Hepatocyte (in vitro differentiated cells): ENCODE data around the gene HCN2.

Experiments used
- EZH2 ChIP-seq: fragments of 200-600 bp; sonication (generic); IDR thresholded peaks from 2 replicates; pipeline ENCODE4 v1.6.1; 2016; ENCODE audit warnings: antibody characterized with exemption, mild to moderate bottlenecking, borderline replicate concordance
- EZH2phosphoT487 ChIP-seq: fragments of 200-600 bp; sonication (generic); IDR thresholded peaks from one replicate; pipeline ENCODE4 v1.6.1; 2018; ENCODE audit warnings: antibody characterized with exemption, mild to moderate bottlenecking, low read depth, moderate library complexity; ENCODE audit not compliant: unreplicated experiment, severe bottlenecking
- TF ChIP-seq, protein P1 (sequence below): fragments of 200-600 bp; sonication (generic); IDR thresholded peaks from 2 replicates; pipeline ENCODE4 v1.5.1; 2016; ENCODE audit warnings: antibody characterized with exemption, mild to moderate bottlenecking; ENCODE audit not compliant: poor library complexity

DNA sequence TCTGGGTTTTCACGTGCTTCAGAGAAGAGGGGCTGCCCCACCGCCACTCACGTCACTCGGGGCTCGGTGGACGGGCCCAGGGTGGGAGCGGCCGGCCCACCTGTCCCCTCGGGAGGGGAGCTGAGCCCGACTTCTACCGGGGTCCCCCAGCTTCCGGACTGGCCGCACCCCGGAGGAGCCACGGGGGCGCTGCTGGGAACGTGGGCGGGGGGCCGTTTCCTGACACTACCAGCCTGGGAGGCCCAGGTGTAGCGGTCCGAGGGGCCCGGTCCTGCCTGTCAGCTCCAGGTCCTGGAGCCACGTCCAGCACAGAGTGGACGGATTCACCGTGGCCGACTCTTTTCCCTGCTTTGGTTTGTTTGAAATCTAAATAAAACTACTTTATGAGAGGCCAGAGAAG, 48.0 kb upstream of the HCN2 start:
- TF ChIP-seq EZH2 = no peak
- TF ChIP-seq, protein P1, sequence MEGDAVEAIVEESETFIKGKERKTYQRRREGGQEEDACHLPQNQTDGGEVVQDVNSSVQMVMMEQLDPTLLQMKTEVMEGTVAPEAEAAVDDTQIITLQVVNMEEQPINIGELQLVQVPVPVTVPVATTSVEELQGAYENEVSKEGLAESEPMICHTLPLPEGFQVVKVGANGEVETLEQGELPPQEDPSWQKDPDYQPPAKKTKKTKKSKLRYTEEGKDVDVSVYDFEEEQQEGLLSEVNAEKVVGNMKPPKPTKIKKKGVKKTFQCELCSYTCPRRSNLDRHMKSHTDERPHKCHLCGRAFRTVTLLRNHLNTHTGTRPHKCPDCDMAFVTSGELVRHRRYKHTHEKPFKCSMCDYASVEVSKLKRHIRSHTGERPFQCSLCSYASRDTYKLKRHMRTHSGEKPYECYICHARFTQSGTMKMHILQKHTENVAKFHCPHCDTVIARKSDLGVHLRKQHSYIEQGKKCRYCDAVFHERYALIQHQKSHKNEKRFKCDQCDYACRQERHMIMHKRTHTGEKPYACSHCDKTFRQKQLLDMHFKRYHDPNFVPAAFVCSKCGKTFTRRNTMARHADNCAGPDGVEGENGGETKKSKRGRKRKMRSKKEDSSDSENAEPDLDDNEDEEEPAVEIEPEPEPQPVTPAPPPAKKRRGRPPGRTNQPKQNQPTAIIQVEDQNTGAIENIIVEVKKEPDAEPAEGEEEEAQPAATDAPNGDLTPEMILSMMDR = no peak
- TF ChIP-seq EZH2phosphoT487 = no peak
